Stimulated activated CD4-positive, alpha-beta T cell treated with anti-CD3 and anti-CD28 coated beads, TNF-alpha, amount 100 ng/mL, for 24 hours (primary cell): ENCODE measurements around the gene FBRSL1.
A peak's percentile ranks its signal among the peaks of the same experiment; 100 is the strongest.

ENCODE experiments used
- DNase-seq, 3 experiments: peaks; one replicate each; pipeline ENCODE4 v3.0.0-alpha.2; 2020; ENCODE audit warnings: low read depth in 3 of 3

Gene FBRSL1

GRCh38 chr12:132496710-132497109 is 6.8 kb downstream of the FBRSL1 start:
- no peak for DNase-seq

GRCh38 chr12:132497514-132498405 is 7.8 kb downstream of the FBRSL1 start:
- DNase-seq: no peak

- DNase-seq: no peak
These were observed 9.0 kb downstream of the FBRSL1 start for GRCh38 chr12:132498931-132499330.

- no peak for DNase-seq
These were observed 10.3 kb downstream of the FBRSL1 start for GRCh38 chr12:132500142-132500855.

- no peak for DNase-seq
These were observed 10.9 kb downstream of the FBRSL1 start for GRCh38 chr12:132500856-132501180.

- no peak for DNase-seq
These were observed 11.4 kb downstream of the FBRSL1 start for GRCh38 chr12:132501204-132501940.

GRCh38 chr12:132502149-132502881 is 12.4 kb downstream of the FBRSL1 start:
- DNase-seq: peak in 1 of 3 experiments; percentile 21

- no peak for DNase-seq
These were observed 12.9 kb downstream of the FBRSL1 start for GRCh38 chr12:132502882-132503193.

- DNase-seq: no peak
These were observed 13.8 kb downstream of the FBRSL1 start for GRCh38 chr12:132503618-132504204.

GRCh38 chr12:132505105-132505851 is 15.3 kb downstream of the FBRSL1 start:
- no peak for DNase-seq

- DNase-seq: no peak
These were observed 15.9 kb downstream of the FBRSL1 start for GRCh38 chr12:132505852-132506219.

- peak; percentile 24 to 71 (median 34) for DNase-seq
These were observed 16.6 kb downstream of the FBRSL1 start for GRCh38 chr12:132506328-132507160.

- DNase-seq: no peak
These were observed 17.2 kb downstream of the FBRSL1 start for GRCh38 chr12:132507161-132507538.

GRCh38 chr12:132507656-132508490 is 17.9 kb downstream of the FBRSL1 start:
- DNase-seq: no peak

- no peak for DNase-seq
These were observed 18.5 kb downstream of the FBRSL1 start for GRCh38 chr12:132508491-132508740.

GRCh38 chr12:132508860-132509732 is 19.1 kb downstream of the FBRSL1 start:
- no peak for DNase-seq

GRCh38 chr12:132510111-132510724 is 20.3 kb downstream of the FBRSL1 start:
- DNase-seq: no peak
